ENCODE results near the gene ABO. TPM values are rescaled to one million over a fixed set of nuclear protein-coding genes. Genes with fewer than 3 reads are reported as not detected.

ABO gene
- total and polyA plus RNA-seq, 8 donors = 0.72 to 67.1 (median 4.1) TPM

GRCh38 chr9:133250741-133251170 is 24.2 kb downstream of the ABO start:
- peak in 1 of 2 donors; percentile 81 for DNase-seq
- Histone ChIP-seq H3K4me1 (peaks cover 3 to 15% (median 8%) of the 10 kb centered on the region in 4 donors), H3K27ac (peak overlapping the region; percentile 25 to 83 (median 70)), H3K4me3 (no peak overlapping the region), H3K36me3 (no peaks in the 10 kb centered on the region), H3K27me3 (peaks cover 0 to 61% (median 0%) of the 10 kb centered on the region in 3 donors), H3K9me3 (no peaks in the 10 kb centered on the region)
- WGBS, 5 donors = 25 to 53% (median 32%) methylated on average over 5 of the region's 5 CpGs
- TF ChIP-seq POLR2AphosphoS5 (IDR thresholded peaks at IDR 0.05) (peak in 1 of 3 donors; percentile 12), POLR2A (IDR thresholded peaks at IDR 0.05) (no peak)
- intact Hi-C loops (cut with DNase I; ENCODE audit: low total_unique reads) = no loop called here

- Histone ChIP-seq H3K4me1 (peaks cover 3 to 15% (median 8%) of the 10 kb centered on the region in 4 donors), H3K9me3 (no peaks in the 10 kb centered on the region), H3K27me3 (peaks cover 0 to 65% (median 0%) of the 10 kb centered on the region in 3 donors), H3K36me3 (no peaks in the 10 kb centered on the region), H3K27ac (no peak overlapping the region), H3K4me3 (no peak overlapping the region)
- 96 to 100% (median 100%) methylated on average over 1 of the region's 1 CpG for WGBS, 5 donors
- intact Hi-C loops (cut with DNase I; ENCODE audit: low total_unique reads) = no loop called here
- no peak for TF ChIP-seq POLR2AphosphoS5 (IDR thresholded peaks at IDR 0.05)
- TF ChIP-seq, protein P1, sequence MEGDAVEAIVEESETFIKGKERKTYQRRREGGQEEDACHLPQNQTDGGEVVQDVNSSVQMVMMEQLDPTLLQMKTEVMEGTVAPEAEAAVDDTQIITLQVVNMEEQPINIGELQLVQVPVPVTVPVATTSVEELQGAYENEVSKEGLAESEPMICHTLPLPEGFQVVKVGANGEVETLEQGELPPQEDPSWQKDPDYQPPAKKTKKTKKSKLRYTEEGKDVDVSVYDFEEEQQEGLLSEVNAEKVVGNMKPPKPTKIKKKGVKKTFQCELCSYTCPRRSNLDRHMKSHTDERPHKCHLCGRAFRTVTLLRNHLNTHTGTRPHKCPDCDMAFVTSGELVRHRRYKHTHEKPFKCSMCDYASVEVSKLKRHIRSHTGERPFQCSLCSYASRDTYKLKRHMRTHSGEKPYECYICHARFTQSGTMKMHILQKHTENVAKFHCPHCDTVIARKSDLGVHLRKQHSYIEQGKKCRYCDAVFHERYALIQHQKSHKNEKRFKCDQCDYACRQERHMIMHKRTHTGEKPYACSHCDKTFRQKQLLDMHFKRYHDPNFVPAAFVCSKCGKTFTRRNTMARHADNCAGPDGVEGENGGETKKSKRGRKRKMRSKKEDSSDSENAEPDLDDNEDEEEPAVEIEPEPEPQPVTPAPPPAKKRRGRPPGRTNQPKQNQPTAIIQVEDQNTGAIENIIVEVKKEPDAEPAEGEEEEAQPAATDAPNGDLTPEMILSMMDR (IDR thresholded peaks at IDR 0.05) = no peak
- no peak for TF ChIP-seq POLR2A (IDR thresholded peaks at IDR 0.05)
- no peak for TF ChIP-seq EP300 (IDR thresholded peaks at IDR 0.05)
- no peak for DNase-seq
Measured at GRCh38 chr9:133249337-133249736, 25.7 kb downstream of the ABO start.

DNA sequence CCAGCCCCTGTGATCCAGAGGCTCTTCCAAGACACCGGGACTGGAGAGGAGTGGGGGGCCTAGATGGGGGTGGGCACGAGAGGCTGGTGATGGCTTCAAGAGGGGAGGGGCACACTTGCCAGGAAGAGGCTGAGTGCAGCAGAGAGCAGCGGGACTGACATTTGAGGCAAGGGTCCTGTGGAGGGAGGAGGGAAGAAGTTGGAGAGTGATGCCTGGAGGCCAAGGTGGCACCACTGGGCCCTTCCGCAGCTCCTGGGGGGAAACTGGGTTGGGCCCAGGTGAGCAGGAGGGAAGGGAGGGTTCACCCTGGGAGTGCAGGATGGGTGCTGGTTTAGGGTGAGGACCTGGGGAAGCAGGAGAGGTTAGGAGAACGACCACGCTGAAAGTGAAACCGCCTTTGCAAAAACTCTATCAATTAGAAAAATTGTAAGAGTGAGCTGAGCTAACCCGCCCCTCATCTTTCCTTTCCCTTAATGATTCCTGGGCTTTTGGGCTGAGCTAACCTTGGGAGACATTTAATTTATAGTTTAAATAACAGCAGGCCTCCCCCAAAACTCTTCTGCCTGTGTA is 26.2 kb downstream of the ABO start:
- TF ChIP-seq EP300 (IDR thresholded peaks at IDR 0.05) (no peak), POLR2AphosphoS5 (IDR thresholded peaks at IDR 0.05) (no peak), POLR2A (IDR thresholded peaks at IDR 0.05) (no peak)
- TF ChIP-seq, protein P1 (IDR thresholded peaks at IDR 0.05) = no peak
- no peak overlapping the region for H3K4me3 ChIP-seq
- H3K27ac ChIP-seq = no peak overlapping the region
- peaks cover 0 to 66% (median 0%) of the 10 kb centered on the region in 3 donors for H3K27me3 ChIP-seq
- 79 to 87% (median 83%) methylated on average over 8 of the region's 8 CpGs for WGBS, 5 donors
- peaks cover 3 to 15% (median 8%) of the 10 kb centered on the region in 4 donors for H3K4me1 ChIP-seq
- no peaks in the 10 kb centered on the region for H3K36me3 ChIP-seq
- intact Hi-C loops (cut with DNase I; ENCODE audit: low total_unique reads) = no loop called here
- DNase-seq = no peak
- H3K9me3 ChIP-seq = no peaks in the 10 kb centered on the region

- no peak overlapping the region for H3K4me3 ChIP-seq
- no peak for TF ChIP-seq EP300 (IDR thresholded peaks at IDR 0.05)
- TF ChIP-seq, protein P1 (IDR thresholded peaks at IDR 0.05) = no peak
- TF ChIP-seq POLR2A (IDR thresholded peaks at IDR 0.05) = no peak
- TF ChIP-seq POLR2AphosphoS5 (IDR thresholded peaks at IDR 0.05) = no peak
- no peak overlapping the region for H3K27ac ChIP-seq
- 62 to 89% (median 83%) methylated on average over 2 to 6 of the region's 6 CpGs for WGBS, 5 donors
- H3K9me3 ChIP-seq = no peaks in the 10 kb centered on the region
- H3K4me1 ChIP-seq = peaks cover 3 to 15% (median 8%) of the 10 kb centered on the region in 4 donors
- peaks cover 0 to 74% (median 0%) of the 10 kb centered on the region in 3 donors for H3K27me3 ChIP-seq
- intact Hi-C loops (cut with DNase I; ENCODE audit: low total_unique reads) = no loop called here
- H3K36me3 ChIP-seq = no peaks in the 10 kb centered on the region
- DNase-seq = no peak
Measured at GRCh38 chr9:133247632-133248031, 27.4 kb downstream of the ABO start.

DNA sequence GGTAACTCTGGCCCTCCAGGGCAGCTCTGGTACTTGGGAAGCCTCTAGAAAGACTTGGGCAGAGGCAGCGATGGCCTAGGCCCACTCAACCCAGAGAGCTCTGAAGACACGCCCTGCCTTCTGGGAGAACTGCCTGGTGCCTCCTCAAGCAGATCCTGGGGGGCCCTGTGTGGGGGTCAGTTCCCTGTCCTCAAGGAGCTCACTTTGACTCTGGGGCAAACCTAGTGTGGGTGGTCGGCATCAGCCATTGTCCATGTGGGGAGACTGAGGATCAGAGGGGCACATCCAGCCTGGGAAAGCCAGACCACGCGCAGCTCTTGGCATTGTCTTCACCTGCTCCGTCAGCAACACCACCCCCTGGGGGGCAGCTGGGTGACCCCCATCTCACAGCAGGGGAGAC is 28.0 kb downstream of the ABO start:
- no peak for DNase-seq
- WGBS, 5 donors = 90 to 94% (median 91%) methylated on average over 2 to 6 of the region's 6 CpGs
- H3K27ac ChIP-seq = no peak overlapping the region
- intact Hi-C loops (cut with DNase I; ENCODE audit: low total_unique reads) = no loop called here
- peaks cover 0 to 74% (median 0%) of the 10 kb centered on the region in 3 donors for H3K27me3 ChIP-seq
- peaks cover 0 to 15% (median 8%) of the 10 kb centered on the region in 4 donors for H3K4me1 ChIP-seq
- no peak for TF ChIP-seq EP300 (IDR thresholded peaks at IDR 0.05)
- TF ChIP-seq POLR2AphosphoS5 (IDR thresholded peaks at IDR 0.05) = no peak
- TF ChIP-seq, protein P1 (IDR thresholded peaks at IDR 0.05) = no peak
- no peak for TF ChIP-seq POLR2A (IDR thresholded peaks at IDR 0.05)
- no peak overlapping the region for H3K4me3 ChIP-seq
- H3K9me3 ChIP-seq = no peaks in the 10 kb centered on the region
- H3K36me3 ChIP-seq = no peaks in the 10 kb centered on the region
